AG04450 (cell line): ENCODE results near the gene TAF3. TPM values are rescaled to one million over a fixed set of nuclear protein-coding genes. Genes with fewer than 3 reads are reported as not detected.

Source experiments
- CTCF ChIA-PET: fragments of 300-600, 350-600 bp; formaldehyde crosslinking; extraction: SDS; loops from one replicate; lab custom pipeline; 2022; ENCODE audit warnings: antibody characterized with exemption, inconsistent platforms; lab: Charles Lee
- POLR2A ChIA-PET: fragments of 350-600 bp; formaldehyde crosslinking; extraction: SDS; loops from one replicate; lab custom pipeline; 2021; ENCODE audit warnings: antibody characterized with exemption, inconsistent platforms; lab: Yijun Ruan, JAX
- DNase-seq: peaks from one replicate; pipeline ENCODE4 v3.0.0-alpha.2; 2011; ENCODE audit warnings: low read depth, low spot score
- H3K27ac ChIP-seq: one replicate; pipeline ENCODE4 v1.5.1; 2012; ENCODE audit warnings: low read depth, low read length, control low read depth
- H3K27me3 ChIP-seq: one replicate; pipeline ENCODE4 v1.6.0; 2012; ENCODE audit warnings: low read length; ENCODE audit not compliant: control insufficient read depth, insufficient read depth
- H3K4me3 ChIP-seq: 2 replicates; pipeline ENCODE4 v1.5.1; 2011; ENCODE audit warnings: mild to moderate bottlenecking, low read depth, low read length, control low read depth
- H3K9me3 ChIP-seq: 2 replicates; pipeline ENCODE4 v1.5.1; 2012; ENCODE audit warnings: low read length; ENCODE audit not compliant: control insufficient read depth, insufficient read depth
- polyA plus RNA-seq: library from polyadenylated mRNA; depleted of rRNA; stranded (reverse); fragments of >200 nt; gene quantifications from 2 replicates; pipeline ENCODE4 v1.2.3, GENCODE V29; 2011
- TF ChIP-seq, protein P1 (sequence below): IDR thresholded peaks from 2 replicates; pipeline ENCODE4 v1.5.1; 2011; ENCODE audit warnings: low read depth, low read length, control low read depth, inconsistent platforms

TAF3 gene
- polyA plus RNA-seq, 1 experiment = 3.1 TPM

DNA sequence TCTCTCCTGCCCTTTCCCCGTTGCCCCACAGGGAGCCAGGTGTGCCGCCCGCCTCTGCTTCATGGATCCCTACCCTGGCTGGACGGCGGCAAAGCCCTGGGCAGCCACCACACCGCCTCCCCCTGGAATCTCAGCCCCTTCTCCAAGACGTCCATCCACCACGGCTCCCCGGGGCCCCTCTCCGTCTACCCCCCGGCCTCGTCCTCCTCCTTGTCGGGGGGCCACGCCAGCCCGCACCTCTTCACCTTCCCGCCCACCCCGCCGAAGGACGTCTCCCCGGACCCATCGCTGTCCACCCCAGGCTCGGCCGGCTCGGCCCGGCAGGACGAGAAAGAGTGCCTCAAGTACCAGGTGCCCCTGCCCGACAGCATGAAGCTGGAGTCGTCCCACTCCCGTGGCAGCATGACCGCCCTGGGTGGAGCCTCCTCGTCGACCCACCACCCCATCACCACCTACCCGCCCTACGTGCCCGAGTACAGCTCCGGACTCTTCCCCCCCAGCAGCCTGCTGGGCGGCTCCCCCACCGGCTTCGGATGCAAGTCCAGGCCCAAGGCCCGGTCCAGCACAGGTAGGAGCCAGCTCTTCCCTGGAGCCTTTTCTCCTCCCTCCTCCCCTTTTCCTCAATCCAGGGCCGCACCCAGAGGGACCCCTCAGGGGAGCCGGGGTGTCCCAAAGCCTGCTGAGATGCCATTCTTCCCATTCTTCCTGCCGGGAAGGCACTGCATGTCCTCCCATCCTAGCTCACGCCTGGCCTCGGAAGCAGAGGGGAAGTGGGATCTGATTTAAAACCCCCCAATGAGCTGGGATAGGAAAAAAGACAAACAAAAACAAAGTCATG lies 240.2 kb downstream of the TAF3 start:
- CTCF ChIA-PET = no interaction called here
- no peak for DNase-seq
- H3K4me3 ChIP-seq = no peak overlapping the region
- no peak overlapping the region for H3K27ac ChIP-seq
- peaks cover 63% of the 10 kb centered on the region for H3K27me3 ChIP-seq
- peaks cover 7% of the 10 kb centered on the region; the same call in 1 of the 2 replicates for H3K9me3 ChIP-seq
- TF ChIP-seq, protein P1, sequence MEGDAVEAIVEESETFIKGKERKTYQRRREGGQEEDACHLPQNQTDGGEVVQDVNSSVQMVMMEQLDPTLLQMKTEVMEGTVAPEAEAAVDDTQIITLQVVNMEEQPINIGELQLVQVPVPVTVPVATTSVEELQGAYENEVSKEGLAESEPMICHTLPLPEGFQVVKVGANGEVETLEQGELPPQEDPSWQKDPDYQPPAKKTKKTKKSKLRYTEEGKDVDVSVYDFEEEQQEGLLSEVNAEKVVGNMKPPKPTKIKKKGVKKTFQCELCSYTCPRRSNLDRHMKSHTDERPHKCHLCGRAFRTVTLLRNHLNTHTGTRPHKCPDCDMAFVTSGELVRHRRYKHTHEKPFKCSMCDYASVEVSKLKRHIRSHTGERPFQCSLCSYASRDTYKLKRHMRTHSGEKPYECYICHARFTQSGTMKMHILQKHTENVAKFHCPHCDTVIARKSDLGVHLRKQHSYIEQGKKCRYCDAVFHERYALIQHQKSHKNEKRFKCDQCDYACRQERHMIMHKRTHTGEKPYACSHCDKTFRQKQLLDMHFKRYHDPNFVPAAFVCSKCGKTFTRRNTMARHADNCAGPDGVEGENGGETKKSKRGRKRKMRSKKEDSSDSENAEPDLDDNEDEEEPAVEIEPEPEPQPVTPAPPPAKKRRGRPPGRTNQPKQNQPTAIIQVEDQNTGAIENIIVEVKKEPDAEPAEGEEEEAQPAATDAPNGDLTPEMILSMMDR = no peak
- POLR2A ChIA-PET = no interaction called here

DNA sequence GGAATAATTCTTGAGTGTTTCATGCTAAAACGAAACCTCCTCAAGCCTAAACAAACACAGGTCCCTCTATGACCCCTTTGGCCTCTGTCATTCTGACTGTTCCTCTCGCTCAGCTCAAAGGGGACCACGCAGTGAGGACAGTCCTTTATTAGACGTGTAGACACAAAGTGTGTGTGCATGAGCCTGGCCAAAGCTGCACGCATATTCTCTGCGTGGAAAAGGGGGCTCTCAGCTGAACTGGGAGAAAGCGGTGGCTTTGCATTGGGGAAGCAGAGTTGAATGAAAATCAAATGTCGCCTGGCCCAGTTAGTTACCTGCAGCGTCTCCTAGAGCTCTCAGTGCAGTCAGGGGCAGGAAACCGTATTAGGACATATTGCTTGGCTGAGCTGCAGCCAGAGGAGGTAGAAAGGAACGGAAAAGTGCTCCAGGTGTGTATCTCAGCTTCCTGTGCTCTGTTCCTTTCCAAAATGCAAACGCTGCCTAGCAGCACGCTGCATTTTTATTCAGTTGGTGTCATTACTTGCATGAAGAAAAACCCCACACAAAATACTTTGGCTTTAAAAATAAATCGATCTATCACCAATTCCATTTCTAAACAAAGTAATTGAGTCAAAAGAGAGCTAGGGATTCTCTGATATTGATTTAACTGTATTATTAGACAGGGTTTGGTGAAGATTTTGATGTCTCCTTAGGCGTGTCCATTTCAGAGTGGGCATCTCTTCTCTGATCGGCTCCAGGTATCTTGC lies 241.1 kb downstream of the TAF3 start:
- ChIA-PET POLR2A (no interaction called here), CTCF (interaction anchor here (0.6 kb wide), 1 partner anchor 187 kb away, joined by 4 read pairs; no protein-coding TSS in a partner anchor)
- Histone ChIP-seq H3K27me3 (peaks cover 62% of the 10 kb centered on the region), H3K4me3 (no peak overlapping the region), H3K9me3 (peaks cover 7% of the 10 kb centered on the region; the same call in 1 of the 2 replicates), H3K27ac (no peak overlapping the region)
- TF ChIP-seq, protein P1 = no peak
- no peak for DNase-seq

DNA sequence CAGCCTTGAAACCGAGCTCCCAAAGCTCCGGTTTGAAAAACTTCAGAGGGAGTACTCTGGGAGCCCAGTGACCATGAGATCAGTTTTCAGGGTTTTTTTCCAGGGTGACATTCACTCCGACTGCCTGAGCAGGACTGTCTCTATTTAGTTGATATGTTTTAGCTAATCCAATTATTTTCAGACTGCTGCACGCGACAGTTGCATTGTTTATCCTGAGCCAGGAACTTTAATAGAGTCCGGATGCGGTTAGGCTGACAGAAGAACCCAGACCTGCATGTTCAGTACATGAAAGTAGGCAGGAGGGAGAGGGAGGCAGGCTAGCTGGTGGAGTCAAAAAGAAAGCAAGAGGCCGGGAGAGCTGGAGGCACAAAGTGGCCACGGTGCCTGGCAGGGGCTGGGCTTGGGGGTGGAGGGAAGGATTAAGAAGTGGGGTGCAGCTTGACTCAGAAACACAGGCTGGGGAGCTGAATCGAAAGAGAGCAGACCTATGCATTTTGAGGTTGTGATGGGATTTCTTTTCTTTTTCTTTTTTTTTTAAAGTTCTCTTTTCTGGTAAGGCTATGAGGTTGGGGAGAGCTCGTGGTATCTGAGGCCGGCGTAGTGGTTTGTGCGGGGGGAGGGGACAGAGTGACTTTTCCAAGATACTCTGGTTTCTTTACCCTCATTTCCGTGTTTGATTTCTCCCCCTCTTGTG lies 241.9 kb downstream of the TAF3 start:
- ChIA-PET CTCF (interaction anchor here (0.6 kb wide), 1 partner anchor 188 kb away, joined by 4 read pairs; no protein-coding TSS in a partner anchor), POLR2A (no interaction called here)
- no peak overlapping the region for H3K27ac ChIP-seq
- H3K27me3 ChIP-seq = peaks cover 55% of the 10 kb centered on the region
- no peak overlapping the region for H3K4me3 ChIP-seq
- no peak for DNase-seq
- TF ChIP-seq, protein P1 = no peak
- peaks cover 7% of the 10 kb centered on the region; the same call in 1 of the 2 replicates for H3K9me3 ChIP-seq

DNA sequence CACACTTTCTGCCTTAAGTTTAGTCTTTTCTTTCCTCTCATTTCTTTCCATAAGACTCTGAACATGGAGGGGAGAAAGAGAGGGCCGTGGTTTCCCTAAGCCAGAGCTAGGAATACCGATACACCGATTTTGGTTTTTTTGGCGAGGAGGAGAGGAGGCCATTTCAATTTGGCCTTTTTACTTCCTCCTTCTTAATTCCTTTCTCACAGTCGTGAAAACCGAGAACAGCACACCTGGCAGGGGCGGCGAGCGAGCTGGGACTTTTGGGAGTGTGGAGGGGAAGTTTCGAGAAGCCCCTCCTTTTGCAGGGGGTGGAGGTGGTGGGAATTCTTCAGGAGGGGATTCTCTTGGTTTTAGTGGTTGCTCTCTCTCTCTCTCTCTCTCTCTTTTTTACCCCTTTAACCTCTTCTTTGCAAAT lies 242.4 kb downstream of the TAF3 start:
- TF ChIP-seq, protein P1 = no peak
- no peak overlapping the region for H3K27ac ChIP-seq
- H3K9me3 ChIP-seq = peaks cover 4% of the 10 kb centered on the region; the same call in 1 of the 2 replicates
- H3K27me3 ChIP-seq = peaks cover 51% of the 10 kb centered on the region
- no peak for DNase-seq
- POLR2A ChIA-PET = no interaction called here
- CTCF ChIA-PET = no interaction called here
- no peak overlapping the region for H3K4me3 ChIP-seq
